Measurements from ENCODE around the gene TEX38.

The TEX38 gene

DNA sequence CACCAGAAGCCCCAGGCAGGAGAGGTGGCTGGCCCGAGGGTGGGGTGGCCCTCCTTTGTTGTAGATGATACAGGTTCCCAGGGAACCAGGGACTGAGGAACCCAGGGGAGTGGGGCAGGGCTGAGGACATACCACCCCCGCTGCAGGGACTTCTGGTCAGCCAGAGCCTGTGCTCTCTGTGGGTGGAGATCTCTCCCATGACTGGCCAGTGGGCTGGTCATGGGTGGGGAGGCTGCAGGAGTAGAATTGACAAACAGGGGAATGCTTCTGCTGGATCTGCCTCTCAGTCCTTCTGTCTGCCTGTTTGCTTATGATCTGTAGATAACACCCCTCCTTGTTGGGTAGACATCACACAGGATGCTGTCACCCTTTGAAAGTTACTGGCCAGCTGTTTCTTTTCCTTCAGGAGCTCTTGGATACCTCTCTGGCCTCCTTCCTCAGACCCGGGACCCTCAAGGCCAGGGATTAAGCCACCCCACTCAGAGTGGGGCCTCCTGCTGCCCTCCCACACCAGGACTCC lies 50.1 kb downstream of the TEX38 start:
- no peak for DNase-seq (ENCODE audit: low read depth)
- H3K4me3 ChIP-seq (ENCODE audit: low read length), result no peak overlapping the region
- TF ChIP-seq, protein P1, sequence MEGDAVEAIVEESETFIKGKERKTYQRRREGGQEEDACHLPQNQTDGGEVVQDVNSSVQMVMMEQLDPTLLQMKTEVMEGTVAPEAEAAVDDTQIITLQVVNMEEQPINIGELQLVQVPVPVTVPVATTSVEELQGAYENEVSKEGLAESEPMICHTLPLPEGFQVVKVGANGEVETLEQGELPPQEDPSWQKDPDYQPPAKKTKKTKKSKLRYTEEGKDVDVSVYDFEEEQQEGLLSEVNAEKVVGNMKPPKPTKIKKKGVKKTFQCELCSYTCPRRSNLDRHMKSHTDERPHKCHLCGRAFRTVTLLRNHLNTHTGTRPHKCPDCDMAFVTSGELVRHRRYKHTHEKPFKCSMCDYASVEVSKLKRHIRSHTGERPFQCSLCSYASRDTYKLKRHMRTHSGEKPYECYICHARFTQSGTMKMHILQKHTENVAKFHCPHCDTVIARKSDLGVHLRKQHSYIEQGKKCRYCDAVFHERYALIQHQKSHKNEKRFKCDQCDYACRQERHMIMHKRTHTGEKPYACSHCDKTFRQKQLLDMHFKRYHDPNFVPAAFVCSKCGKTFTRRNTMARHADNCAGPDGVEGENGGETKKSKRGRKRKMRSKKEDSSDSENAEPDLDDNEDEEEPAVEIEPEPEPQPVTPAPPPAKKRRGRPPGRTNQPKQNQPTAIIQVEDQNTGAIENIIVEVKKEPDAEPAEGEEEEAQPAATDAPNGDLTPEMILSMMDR (IDR thresholded peaks at IDR 0.05; ENCODE audit: insufficient read depth, low read depth, low read length, missing control alignments), result no peak

Measured in epithelial cell of esophagus (primary cell).